HG03354 (cell line): Measurements from ENCODE around the gene TJP1.
"Not testable (repeated sequence)": the region's sequence is repeated elsewhere in the genome, so short reads cannot be mapped to it uniquely, and the experiment has no call there.

Source experiments
- ATAC-seq: cut with Tn5 transposase; IDR thresholded peaks from one replicate; pipeline ENCODE4 v1.9.1; 2021; ENCODE audit warnings: mild to moderate bottlenecking; ENCODE audit not compliant: unreplicated experiment, poor library complexity, severe bottlenecking

Gene TJP1

DNA sequence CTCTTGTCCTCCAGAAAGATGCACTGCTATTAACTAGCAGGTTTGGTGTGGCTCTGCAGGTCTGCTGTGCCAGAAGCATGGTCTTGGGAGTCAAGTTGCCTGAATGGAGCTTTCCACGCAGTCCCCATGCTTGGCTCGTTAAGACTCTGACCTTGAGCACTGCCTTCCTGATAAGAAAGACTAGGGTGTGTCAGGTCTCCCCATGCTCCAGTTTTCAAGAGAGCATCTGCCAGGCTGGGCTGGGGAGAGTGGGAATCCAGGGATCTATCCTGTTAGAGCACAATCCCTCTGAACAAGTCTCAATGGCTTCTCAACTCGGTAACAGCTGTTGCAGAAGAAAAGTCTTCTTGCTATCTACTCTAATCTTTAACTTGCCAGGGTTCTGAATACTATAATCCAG, 98.2 kb downstream of the TJP1 start:
- ATAC-seq, result no peak

DNA sequence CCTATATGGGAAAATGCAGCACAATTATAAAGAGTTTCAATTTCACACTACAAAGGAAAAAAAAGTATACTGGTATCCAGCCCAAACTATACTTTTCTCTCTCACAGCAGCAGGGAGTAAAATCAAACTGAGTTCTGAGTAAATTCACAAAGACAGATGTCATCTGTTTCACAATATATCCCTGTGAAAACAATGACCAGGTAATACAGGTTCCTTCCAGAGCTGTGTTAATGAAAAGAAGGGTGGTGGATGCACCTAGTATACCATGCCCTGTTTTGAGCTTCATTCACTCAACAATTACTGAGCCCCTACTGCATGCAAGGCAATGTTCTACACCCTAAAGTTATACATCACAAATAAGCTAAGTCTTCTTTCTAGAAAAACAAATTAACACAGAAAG, 108.5 kb downstream of the TJP1 start:
- no peak for ATAC-seq

DNA sequence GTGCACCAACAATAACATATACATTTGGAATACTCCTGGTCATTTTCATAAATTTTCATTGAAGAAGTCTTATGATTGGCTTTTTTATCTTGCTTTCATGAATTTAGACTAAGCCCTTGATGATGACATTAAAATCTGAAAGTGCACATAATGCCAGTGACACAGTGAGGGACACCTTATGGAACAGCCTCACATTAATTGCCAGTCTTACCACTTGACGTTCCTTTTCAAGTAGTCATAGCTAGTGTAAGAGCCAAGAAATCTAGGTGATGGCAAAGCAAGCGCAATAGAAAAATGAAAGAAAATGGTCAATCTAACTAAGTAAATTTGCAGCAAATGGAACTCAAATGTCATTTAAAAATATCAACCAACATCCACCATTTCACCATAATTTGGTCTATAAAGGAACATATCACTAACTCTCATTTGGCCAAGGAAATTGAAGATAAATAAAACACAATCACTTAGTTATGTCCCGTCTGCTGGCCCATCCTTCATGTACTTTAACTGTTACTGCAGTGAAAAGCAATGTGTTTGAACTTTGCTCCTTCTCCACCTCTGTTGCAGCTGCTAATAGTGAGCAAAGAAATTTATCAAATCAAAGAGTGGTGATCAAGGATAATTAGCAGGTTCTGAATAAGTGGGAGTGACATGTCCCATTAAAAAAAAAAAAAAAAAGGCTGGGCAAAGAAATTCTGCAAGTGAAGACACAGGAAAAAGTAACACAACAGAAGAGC, 110.0 kb downstream of the TJP1 start:
- no peak for ATAC-seq

DNA sequence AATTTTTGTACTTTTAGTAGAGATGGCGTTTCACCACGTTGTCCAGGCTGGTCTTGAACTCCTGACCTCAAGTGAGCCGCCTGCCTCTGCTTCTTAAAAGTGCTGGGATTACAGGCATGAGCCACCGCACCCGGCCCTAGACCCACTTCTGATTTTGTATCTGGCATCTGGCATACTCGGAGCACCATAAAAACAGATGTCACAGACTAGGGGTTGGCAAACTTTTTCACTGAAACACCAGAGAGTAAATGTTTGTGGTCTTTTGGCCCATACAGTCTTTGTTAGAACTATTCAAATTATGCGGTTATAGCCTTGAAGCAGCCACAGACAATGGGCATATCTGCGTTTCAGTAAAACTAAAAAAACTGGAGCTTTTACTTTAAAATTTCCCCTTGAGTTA, 110.7 kb downstream of the TJP1 start:
- ATAC-seq, result no peak

DNA sequence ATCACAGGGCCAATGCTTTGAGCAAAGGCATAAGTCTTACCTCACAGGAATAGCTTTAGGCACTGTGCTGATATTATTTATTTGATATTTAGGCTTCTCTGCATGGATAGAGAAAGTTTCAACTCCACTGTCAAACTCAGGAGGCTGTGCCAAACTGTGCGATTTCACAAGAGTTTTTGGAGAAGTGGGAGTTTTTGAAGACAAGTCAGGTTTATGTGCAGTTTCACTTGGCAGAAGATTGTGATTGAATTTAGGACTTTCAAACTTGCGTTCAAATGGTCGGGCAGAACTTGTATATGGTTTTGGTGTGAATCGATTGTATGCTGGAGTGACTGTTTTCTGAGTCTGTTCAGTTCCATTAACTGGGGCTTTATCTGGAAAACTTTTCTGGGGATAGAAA, 113.7 kb downstream of the TJP1 start:
- ATAC-seq, result no peak

DNA sequence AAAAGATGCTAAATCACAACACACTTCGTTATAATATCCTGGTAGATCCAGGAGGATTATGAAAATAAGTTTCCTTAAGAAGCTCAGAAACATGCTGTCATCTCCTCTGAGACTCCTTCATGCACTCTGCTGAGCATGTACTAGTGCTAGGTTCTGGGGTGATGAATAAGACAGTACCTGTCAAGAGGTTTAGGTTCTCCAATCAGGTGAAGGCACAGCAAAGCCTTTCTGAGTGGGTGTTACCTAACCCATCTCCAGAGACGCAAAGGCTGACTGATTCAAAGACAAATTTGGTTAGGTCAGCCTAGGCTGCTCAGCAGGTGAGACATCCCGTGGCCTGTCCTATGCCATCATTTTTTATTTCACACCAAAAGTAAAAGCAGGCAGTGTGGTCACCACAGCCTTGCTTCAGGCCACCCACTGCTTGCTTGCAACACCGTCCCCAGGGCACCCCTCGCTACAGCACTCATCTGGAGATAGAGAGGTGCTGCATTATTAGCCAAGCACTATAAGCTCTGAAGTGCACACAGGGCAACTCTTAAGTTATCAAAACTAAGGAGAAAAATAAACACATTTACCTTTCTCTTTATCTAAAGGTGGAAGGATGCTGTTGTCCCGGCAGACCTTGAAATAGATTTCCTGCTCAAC, 117.2 kb downstream of the TJP1 start:
- no peak for ATAC-seq

DNA sequence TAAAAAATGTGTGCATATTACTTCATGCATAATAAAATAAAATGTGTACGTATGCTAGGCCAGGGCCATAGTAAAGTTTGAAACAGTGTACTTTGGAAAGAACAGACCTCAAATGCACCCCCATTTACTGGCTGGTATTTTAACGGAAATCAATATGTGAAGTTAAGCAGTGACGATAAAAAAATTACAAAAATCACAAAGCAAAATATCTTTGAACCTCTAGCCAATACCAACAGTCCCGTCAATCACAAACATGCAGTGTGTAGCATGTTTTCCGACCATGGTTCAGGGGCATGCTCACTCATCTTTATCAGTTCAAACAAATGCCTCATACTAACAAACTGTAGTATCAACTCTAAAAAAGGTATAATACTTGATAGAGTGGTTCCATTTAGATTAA, 121.1 kb downstream of the TJP1 start:
- ATAC-seq, result no peak

DNA sequence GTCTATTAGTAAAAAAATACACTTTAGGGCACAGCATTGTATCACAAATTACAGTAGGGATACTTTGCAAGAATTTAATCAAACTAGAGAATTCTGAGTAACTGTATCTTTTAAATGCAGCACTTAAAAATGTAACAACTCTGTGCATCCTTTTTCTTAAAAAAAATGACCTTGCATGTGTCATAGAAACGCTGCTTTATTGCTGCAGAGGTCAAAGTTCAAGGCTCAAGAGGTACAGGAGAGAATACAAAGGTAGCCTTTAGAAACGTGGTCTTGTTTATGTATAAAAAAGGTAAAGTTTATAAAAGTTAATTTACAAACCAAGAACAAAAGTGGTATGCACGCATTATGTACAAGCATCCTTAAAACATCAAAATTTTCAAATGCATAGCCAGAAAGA, 122.0 kb downstream of the TJP1 start:
- no peak for ATAC-seq

DNA sequence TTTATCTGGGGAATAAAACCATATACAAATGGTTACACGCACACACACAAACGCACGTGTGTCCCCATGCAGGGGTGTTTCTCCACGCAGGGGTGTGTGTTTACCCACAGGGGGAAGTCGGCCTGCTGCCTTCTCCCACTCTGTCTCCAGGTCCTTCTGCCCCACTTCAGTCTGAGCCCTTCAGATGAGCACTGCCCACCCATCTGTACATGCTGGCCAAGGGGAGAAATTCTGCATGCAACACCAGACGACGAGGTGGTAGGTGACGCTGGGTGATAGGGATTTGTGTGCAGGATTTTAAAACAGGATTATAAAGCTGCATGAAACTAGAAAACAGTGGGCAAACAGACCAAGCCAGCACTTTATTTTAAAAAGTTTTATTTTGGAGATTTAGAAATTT, 122.5 kb downstream of the TJP1 start:
- no peak for ATAC-seq

DNA sequence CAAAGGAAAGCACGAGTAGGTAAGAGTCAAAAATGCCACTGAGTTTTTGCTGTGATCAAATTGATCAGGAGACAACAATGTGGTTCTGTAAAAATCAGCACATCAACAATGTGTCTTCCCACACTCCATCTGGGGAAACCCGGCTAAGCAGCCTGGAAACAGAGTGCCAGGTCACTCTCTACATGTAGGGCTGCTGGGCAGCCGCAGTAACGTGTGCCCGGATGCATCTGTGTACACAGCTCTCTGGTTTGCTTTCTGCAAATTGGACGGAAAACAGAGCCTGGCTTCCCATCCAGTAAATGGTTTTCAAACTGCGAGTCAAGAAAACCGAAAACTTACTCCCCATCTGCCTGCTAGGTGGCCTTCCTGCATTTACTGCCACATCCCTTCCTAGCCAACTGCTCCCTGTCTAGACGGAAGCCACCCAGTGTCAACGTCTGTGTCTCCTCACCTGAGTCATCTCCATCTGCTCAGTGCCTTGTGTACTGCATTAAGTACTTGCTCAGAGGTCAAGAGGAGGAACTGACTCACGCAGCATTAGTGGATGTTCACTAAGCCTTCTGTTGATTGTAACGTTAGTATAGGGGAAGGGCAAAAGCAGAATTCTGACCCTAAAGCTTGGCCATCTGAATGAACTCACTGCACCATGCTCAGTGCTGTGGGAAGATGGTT, 124.1 kb downstream of the TJP1 start:
- ATAC-seq, result no peak

DNA sequence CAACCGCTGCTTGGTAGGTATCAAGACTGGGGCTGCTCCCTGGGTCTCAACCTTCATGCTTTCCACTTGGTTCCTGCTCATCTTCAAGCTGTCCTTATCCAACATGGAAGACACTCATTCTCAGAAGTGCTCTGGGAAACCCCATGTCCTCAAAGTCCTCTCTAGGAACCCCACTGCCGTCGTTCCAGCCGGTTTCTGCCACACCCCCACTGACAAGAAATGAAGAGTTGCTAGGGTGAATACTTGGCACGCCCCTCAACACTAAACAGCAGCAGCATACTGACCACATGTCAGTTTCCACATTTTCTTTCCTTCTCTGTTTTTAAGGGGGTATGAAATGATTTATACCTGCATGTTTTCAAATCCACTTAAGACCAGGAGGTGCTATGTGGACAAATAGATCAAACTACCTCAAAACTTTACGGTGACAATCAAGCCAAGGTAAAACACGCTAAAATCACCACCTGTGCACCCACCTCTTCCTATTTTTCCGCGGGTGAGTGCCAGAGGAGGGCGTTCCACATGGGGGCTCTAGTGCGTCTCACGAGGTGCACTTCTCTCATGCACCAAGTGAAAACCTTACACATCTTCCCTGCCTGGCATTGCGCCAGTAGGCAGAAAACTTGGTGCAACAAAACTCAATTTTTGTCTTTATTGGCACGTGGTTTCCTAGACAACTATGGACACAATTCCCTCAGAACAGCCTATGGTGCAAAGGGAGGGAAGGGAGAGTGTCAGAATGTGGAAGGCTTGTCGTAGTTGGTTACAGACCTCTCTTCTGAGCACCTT, 125.1 kb downstream of the TJP1 start:
- ATAC-seq, result no peak

DNA sequence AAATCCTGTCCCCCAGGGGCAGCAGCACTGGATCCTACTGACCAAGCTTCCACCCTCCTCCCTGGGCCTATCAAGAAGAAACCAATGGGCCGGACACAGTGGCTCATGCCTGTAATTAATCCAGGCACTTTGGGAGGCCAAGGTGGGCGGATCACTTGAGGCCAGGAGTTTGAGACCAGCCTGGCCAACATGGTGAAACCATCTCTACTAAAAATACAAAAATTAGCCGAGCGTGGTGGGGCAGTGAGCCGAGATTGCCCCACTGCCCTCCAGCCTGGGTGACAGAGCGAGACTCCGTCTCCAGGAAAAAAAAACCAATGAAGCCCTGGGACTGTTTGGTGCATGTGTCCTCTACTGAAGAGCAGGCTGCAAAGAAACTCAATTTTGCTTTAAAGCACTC, 125.8 kb downstream of the TJP1 start:
- ATAC-seq, result not testable (repeated sequence)

DNA sequence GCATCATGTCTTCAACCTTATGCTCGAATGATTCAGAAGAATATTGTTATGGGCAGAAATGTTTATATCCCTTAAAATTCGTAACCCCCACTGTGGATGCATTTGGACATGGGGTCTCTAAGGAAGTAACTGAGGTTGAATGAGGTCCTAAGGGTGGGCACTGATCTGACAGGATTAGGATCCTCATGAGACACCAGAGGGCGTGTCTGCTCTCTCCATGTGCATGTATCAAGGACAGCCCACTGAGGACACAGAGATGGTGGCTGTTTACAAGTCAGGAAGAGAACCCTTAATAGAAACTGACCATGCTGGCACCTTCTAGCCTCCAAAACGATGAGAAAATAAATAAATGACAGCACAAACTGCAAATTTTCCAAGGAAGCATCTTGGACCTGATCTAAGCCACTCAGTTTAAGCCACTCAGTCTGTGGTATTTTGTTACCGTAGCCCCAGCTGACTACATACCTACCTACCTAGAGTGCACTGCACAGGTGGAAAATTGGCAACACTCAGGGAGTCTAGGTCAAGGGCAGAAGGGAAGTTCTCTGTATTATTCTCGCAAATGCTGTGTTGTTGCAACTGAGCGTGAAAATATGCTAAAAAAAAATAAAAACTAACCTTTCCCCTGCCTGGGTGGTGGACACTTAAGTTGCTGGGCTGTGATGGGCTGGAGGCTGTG, 126.6 kb downstream of the TJP1 start:
- ATAC-seq, result no peak

DNA sequence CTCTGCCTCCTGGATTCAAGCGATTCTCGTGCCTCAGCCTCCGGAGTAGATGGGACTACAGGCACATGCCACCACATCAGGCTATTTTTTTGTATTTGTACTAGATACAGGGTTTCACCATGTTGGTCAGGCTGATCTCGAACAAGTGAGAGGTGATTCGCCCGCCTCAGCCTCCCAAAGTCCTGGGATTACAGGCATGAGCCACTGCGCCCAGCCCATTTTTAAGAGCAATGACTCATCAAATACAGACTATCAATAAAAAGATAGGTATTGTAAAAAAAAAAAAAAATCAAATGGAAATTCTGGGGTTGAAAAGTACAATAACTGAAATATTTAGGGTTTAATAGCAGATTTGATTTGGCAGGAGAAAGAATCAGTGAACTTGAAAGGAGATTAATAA, 129.0 kb downstream of the TJP1 start:
- no peak for ATAC-seq

DNA sequence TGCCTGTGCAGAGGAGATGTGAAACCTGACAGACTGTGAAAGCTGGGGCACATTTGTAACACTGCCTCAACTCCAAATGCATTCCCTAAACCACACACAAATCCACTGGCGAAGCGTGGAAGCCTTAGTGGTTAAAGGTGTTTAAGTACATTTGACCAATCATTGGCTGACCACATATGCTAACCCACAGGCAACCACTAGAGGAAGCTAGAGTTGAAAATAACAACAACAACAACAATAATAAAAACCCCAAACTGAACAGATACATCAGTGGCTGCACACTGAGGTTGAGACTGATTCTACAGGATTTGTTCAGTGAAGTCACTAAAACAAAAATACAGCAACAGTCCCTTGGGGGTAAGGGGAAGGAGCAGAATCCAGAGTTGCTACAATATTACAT, 129.7 kb downstream of the TJP1 start:
- ATAC-seq, result no peak

DNA sequence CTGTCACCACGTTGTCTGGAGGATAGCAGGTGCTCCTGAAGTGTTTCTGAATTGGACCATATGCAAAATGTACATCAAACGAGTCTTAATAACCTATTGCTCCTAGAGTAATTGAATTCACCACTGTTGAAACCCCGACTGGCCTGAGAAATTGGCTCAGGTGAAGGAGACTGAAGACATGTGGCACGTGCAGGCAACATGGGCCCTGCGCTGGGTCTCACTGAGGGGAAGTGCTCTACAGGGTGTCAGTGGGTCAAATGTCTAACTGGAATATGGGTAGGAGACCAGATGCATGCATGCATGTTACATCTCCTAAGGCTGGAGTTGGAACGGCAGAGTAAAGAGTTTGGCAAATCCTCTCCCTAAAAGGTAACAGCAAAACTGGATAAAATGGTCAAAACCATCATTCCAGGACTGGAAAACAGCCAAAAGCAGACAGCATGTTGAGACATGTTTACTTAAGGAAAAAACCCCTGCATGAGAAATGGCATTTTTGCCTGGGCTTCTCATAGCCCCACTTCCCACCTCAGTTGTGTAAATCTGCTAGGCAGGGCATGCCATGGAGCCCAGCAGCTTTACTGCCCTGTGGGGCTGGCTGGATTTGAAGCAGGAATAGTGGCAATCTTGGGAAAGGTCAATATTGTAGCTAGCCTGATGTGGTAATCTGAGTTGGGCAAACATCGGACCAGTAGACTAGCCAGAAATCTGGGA, 131.3 kb downstream of the TJP1 start:
- no peak for ATAC-seq

DNA sequence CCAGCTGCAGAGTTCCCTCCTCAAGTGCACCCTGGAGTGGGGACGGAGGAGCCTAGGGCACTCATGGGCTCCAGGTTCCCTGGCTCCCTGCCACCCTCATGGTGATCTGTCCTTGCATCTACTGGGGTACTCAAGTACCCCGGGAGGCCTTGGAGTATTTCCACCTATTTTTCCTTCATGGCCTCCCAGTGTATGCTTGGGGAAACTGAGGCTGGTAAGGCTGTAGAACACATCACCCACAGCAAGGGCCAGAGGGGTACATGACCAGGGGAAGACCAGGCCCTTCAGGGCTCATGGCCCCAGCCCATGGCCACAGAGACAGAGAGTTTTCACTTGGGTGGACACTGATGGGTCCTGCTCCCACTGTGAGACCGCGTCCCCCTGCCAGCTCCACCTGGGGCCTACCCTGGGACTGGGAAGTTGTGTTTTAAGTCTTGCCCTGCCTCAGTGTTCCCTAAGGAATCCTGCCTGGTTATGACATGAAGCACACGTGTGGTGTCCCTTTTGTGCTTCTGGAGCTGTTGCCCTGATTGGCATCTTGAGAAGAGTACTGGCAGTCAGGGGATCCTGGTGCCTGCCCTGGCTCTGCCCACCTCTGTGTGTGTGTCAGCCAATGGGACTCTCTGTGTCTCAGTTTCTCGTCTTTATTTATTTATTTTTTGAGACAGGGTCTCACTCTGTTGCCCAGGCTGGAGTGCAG, 132.8 kb downstream of the TJP1 start:
- no peak for ATAC-seq

DNA sequence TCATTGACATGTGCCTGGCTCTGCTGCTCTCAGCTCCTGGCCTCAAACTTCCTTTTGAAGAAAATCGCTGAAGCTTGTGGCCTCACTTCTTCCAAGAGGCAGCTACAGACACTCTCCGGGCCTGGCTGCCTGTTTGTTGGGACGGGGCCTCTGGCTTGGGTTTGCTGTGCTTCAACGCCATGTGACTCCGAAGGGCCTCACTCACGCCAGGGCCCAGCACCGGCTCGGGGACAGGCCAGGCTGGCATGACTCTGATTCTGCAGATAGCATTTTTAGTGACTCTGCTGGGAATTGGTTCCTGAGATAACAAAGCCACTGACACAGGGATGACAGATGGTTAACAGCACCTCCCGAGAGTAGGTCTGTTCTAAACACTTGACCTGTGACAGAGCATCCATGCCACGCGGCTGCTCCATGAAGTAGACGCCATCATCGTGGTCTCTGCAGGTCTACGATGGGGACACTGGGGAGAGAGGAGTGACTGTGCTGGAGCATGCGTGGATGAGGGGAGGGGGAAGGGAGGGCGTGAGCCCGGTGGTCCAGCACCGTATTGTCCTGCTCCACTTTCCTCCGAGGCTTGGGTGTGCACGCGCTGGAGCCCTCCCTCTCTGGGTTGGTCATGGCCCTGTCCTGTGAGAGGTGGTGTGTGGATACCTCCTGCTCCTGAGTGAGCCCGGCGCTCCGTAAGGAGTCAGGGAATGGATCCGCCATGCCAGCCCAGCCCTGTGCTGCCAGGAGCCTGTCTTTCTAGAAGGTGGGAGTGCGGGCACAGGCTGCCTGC, 133.6 kb downstream of the TJP1 start:
- no peak for ATAC-seq
